Measurements from ENCODE around the gene RXFP4.

The RXFP4 gene

GRCh38 chr1:155973723-155974122 is 32.3 kb downstream of the RXFP4 start:
- no peak for DNase-seq (ENCODE audit: low read depth)
- H3K4me3 ChIP-seq (ENCODE audit: low read length): no peak overlapping the region
- no peak for TF ChIP-seq CTCF (IDR thresholded peaks at IDR 0.05; ENCODE audit: insufficient read depth, low read depth, low read length, missing control alignments)

GRCh38 chr1:155974208-155975115 is 33.0 kb downstream of the RXFP4 start:
- H3K4me3 ChIP-seq (ENCODE audit: low read length): no peak overlapping the region
- TF ChIP-seq CTCF (IDR thresholded peaks at IDR 0.05; ENCODE audit: insufficient read depth, low read depth, low read length, missing control alignments): peak; percentile 11
- DNase-seq (ENCODE audit: low read depth): no peak

GRCh38 chr1:155975375-155976061 is 34.1 kb downstream of the RXFP4 start:
- H3K4me3 ChIP-seq (ENCODE audit: low read length): peak overlapping the region; percentile 80
- no peak for TF ChIP-seq CTCF (IDR thresholded peaks at IDR 0.05; ENCODE audit: insufficient read depth, low read depth, low read length, missing control alignments)
- DNase-seq (ENCODE audit: low read depth): no peak

GRCh38 chr1:155976062-155976912 is 34.8 kb downstream of the RXFP4 start:
- DNase-seq (ENCODE audit: low read depth): peak; percentile 69
- TF ChIP-seq CTCF (IDR thresholded peaks at IDR 0.05; ENCODE audit: insufficient read depth, low read depth, low read length, missing control alignments): no peak
- H3K4me3 ChIP-seq (ENCODE audit: low read length): peak overlapping the region; percentile 80

- no peak for TF ChIP-seq CTCF (IDR thresholded peaks at IDR 0.05; ENCODE audit: insufficient read depth, low read depth, low read length, missing control alignments)
- peak; percentile 24 for DNase-seq (ENCODE audit: low read depth)
- peak overlapping the region; percentile 80 for H3K4me3 ChIP-seq (ENCODE audit: low read length)
Observed at GRCh38 chr1:155976913-155977689, 35.7 kb downstream of the RXFP4 start.
